ENCODE measurements around the gene SETBP1.

DNA sequence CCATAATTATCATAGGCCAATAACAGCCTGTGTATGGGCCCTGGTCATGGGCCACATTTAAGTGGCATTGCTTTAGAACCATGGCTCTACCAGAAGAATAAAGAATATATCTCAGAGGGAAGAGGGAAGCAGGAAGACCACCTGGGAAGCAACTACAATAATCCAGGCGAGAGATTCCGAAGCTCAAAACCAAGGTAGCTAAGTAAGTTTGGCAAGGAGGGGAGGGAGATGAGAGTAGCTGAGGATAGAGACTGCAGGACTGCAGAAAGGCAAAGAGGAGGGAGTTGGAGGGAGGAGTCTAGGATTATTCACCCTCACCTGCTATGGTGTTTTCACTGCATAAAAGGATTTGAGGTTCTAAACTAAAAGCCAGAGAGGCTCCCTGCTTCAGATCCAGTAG is 293.5 kb downstream of the SETBP1 start:
- TF ChIP-seq, protein P1, sequence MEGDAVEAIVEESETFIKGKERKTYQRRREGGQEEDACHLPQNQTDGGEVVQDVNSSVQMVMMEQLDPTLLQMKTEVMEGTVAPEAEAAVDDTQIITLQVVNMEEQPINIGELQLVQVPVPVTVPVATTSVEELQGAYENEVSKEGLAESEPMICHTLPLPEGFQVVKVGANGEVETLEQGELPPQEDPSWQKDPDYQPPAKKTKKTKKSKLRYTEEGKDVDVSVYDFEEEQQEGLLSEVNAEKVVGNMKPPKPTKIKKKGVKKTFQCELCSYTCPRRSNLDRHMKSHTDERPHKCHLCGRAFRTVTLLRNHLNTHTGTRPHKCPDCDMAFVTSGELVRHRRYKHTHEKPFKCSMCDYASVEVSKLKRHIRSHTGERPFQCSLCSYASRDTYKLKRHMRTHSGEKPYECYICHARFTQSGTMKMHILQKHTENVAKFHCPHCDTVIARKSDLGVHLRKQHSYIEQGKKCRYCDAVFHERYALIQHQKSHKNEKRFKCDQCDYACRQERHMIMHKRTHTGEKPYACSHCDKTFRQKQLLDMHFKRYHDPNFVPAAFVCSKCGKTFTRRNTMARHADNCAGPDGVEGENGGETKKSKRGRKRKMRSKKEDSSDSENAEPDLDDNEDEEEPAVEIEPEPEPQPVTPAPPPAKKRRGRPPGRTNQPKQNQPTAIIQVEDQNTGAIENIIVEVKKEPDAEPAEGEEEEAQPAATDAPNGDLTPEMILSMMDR (IDR thresholded peaks at IDR 0.05; ENCODE audit: low read length), result no peak
- no peak for TF ChIP-seq EZH2 (IDR thresholded peaks at IDR 0.05; ENCODE audit: borderline replicate concordance, low read length)
